Posterior vena cava (tissue), 2 donors: ENCODE data around the gene ATP6V1G2. TPM values are rescaled to one million over a fixed set of nuclear protein-coding genes. Genes with fewer than 3 reads are reported as not detected.
"Not testable (repeated sequence)": the region's sequence is repeated elsewhere in the genome, so short reads cannot be mapped to it uniquely, and the experiment has no call there.

Experiments used
- DNase-seq: peaks from one replicate; pipeline ENCODE4 v3.0.0-alpha.2; 2020; ENCODE audit warnings: low spot score
- intact Hi-C, 2 donors: fragments of 100-400 bp; cut with DNase I; formaldehyde crosslinking; loops; one replicate each; pipeline versions ENCODE4 v1.14.1 to v1.14.2; 2022 to 2023
- total RNA-seq, 2 donors: library from RNA; stranded (reverse); fragmentation: NEBNext Ultra II Directional; extraction: Animal tissue kit (Norgen Biotek cat#: 25700); gene quantifications; one replicate each; pipeline ENCODE4 v1.2.1, GENCODE V29; 2021
- donor health status: DM: yes; HTN: yes; CAD: no.
- donor health status: DM: yes; HTN: yes; CAD: no.

The ATP6V1G2 gene
- total RNA-seq, 2 donors from 2014 or later, result 0.43 to 1.2 TPM

- intact Hi-C loops, result no loop called here
- DNase-seq, result no peak
Measured at GRCh38 chr6:31533455-31533841, 13.0 kb downstream of the ATP6V1G2 start.

- intact Hi-C loops, result no loop called here
- no peak for DNase-seq
Measured at GRCh38 chr6:31532644-31533454, 13.6 kb downstream of the ATP6V1G2 start.

GRCh38 chr6:31531771-31532643 lies 14.4 kb downstream of the ATP6V1G2 start:
- intact Hi-C loops, result no loop called here
- DNase-seq, result no peak

GRCh38 chr6:31531162-31531561 lies 15.2 kb downstream of the ATP6V1G2 start:
- intact Hi-C loops, result no loop called here
- DNase-seq, result no peak

GRCh38 chr6:31530659-31531058 lies 15.7 kb downstream of the ATP6V1G2 start:
- DNase-seq, result no peak
- intact Hi-C loops, result no loop called here

- no peak for DNase-seq
- intact Hi-C loops, result no loop called here
Measured at GRCh38 chr6:31529329-31530150, 16.9 kb downstream of the ATP6V1G2 start.

- DNase-seq, result no peak
- intact Hi-C loops, result no loop called here
Measured at GRCh38 chr6:31528821-31529328, 17.5 kb downstream of the ATP6V1G2 start, which contains the start of gene MCCD1. MCCD1 (plus strand) TSS chr6:31528962; CDS start chr6:31529015, 53 bp downstream.

GRCh38 chr6:31528307-31528777 lies 18.1 kb downstream of the ATP6V1G2 start:
- no peak for DNase-seq
- intact Hi-C loops, result no loop called here

GRCh38 chr6:31525932-31526591 lies 20.3 kb downstream of the ATP6V1G2 start:
- DNase-seq, result no peak
- intact Hi-C loops, result no loop called here

- intact Hi-C loops, result no loop called here
- DNase-seq, result no peak
Measured at GRCh38 chr6:31525553-31525931, 20.9 kb downstream of the ATP6V1G2 start.

GRCh38 chr6:31521835-31522234 lies 24.6 kb downstream of the ATP6V1G2 start:
- DNase-seq, result no peak
- intact Hi-C loops, result no loop called here

GRCh38 chr6:31513456-31514165 lies 32.8 kb downstream of the ATP6V1G2 start:
- no peak for DNase-seq
- intact Hi-C loops, result no loop called here

- DNase-seq, result no peak
Measured at GRCh38 chr6:31510007-31510406, 36.4 kb downstream of the ATP6V1G2 start.

GRCh38 chr6:31509036-31509435 lies 37.4 kb downstream of the ATP6V1G2 start:
- intact Hi-C loops, DNase-seq: not testable (repeated sequence)

More at GRCh38 chr6:31510007-31510406, 36.4 kb downstream of the ATP6V1G2 start:
- intact Hi-C loops, result no loop called here

GRCh38 chr6:31502586-31502985 lies 43.8 kb downstream of the ATP6V1G2 start:
- DNase-seq, result no peak
- intact Hi-C loops, result no loop called here

GRCh38 chr6:31499648-31500047 lies 46.8 kb downstream of the ATP6V1G2 start:
- DNase-seq, intact Hi-C loops: not testable (repeated sequence)

- intact Hi-C loops, result no loop called here
- DNase-seq, result peak; percentile 84
Measured at GRCh38 chr6:31498748-31499147, 47.7 kb downstream of the ATP6V1G2 start.
